SK-N-SH treated with all-trans-retinoic acid at 6 μM for 48 hours (cell line): ENCODE results near the gene OLFM1.

Experiments used
- ARNTL ChIP-seq: fragments of 450-650 bp; formaldehyde crosslinking; IDR thresholded peaks from 2 replicates; pipeline ENCODE4 v1.5.0; 2020; ENCODE audit warnings: low read depth, mild to moderate bottlenecking, moderate library complexity, borderline replicate concordance
- CSRNP3 ChIP-seq: fragments of 250-450 bp; sonication (Bioruptor Pico); IDR thresholded peaks from 2 replicates; pipeline ENCODE4 v1.5.1; 2021; ENCODE audit warnings: mild to moderate bottlenecking, moderate library complexity
- ESRRG ChIP-seq: fragments of 250-450 bp; sonication (Bioruptor Pico); IDR thresholded peaks from 2 replicates; pipeline ENCODE4 v1.6.1; 2021; ENCODE audit warnings: mild to moderate bottlenecking
- OSR1 ChIP-seq: fragments of 250-450 bp; sonication (Bioruptor Pico); IDR thresholded peaks from 2 replicates; pipeline ENCODE4 v1.8.0; 2022; ENCODE audit warnings: moderate library complexity, mild to moderate bottlenecking, inconsistent platforms
- POU6F1 ChIP-seq: fragments of 250-450 bp; sonication (Bioruptor Pico); IDR thresholded peaks from 2 replicates; pipeline ENCODE4 v1.8.0; 2021; ENCODE audit warnings: low read depth, mild to moderate bottlenecking, moderate library complexity, borderline replicate concordance
- TCF4 ChIP-seq: fragments of 250-450 bp; sonication (Bioruptor Pico); IDR thresholded peaks from 2 replicates; pipeline ENCODE4 v1.8.0; 2021; ENCODE audit warnings: mild to moderate bottlenecking, moderate library complexity, borderline replicate concordance
- TOX ChIP-seq: fragments of 250-450 bp; sonication (Bioruptor Pico); IDR thresholded peaks from 2 replicates; pipeline ENCODE4 v1.8.0; 2021; ENCODE audit warnings: mild to moderate bottlenecking, moderate library complexity, borderline replicate concordance
- ZC3H10 ChIP-seq: fragments of 250-450 bp; sonication (Bioruptor Pico); IDR thresholded peaks from 2 replicates; pipeline ENCODE4 v1.5.1; 2021; ENCODE audit warnings: mild to moderate bottlenecking, moderate library complexity
- ZFP30 ChIP-seq: fragments of 450-650 bp; formaldehyde crosslinking; IDR thresholded peaks from 2 replicates; pipeline ENCODE4 v1.5.0; 2022; ENCODE audit warnings: mild to moderate bottlenecking, moderate library complexity
- ZNF565 ChIP-seq: fragments of 450-650 bp; formaldehyde crosslinking; conservative IDR thresholded peaks from 2 replicates; pipeline ENCODE4 v1.5.0; 2020; ENCODE audit warnings: low read depth, mild to moderate bottlenecking, moderate library complexity
- TF ChIP-seq, protein P1 (sequence below): fragments of 250-450 bp; sonication (Bioruptor Pico); IDR thresholded peaks from 2 replicates; pipeline ENCODE4 v1.5.1; 2020; ENCODE audit warnings: low read depth, mild to moderate bottlenecking, moderate library complexity
- TF ChIP-seq, protein P2 (sequence below): fragments of 250-450 bp; sonication (Bioruptor Pico); IDR thresholded peaks from 2 replicates; pipeline ENCODE4 v1.5.0; 2020; ENCODE audit warnings: mild to moderate bottlenecking, moderate library complexity

DNA sequence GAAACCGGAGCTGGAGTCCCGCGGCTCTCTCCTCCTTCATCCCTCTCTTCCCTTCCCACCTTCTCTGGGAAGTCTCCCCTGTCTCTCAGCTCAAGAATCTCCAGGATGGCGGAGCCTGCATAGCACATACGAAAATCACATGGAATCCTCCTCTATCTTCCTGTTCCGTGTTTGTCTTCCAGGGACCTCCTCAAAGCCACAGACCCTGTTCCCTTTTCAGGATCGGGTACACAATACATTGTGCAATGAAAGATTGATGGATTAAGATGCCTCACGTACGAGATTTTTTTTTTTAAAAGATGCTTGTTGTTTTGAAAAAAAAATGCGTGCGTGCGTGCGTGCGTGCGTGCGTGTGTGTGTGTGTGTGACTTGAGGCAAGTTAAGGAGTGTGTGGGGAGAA, 46.6 kb upstream of the OLFM1 start:
- TF ChIP-seq, protein P1, sequence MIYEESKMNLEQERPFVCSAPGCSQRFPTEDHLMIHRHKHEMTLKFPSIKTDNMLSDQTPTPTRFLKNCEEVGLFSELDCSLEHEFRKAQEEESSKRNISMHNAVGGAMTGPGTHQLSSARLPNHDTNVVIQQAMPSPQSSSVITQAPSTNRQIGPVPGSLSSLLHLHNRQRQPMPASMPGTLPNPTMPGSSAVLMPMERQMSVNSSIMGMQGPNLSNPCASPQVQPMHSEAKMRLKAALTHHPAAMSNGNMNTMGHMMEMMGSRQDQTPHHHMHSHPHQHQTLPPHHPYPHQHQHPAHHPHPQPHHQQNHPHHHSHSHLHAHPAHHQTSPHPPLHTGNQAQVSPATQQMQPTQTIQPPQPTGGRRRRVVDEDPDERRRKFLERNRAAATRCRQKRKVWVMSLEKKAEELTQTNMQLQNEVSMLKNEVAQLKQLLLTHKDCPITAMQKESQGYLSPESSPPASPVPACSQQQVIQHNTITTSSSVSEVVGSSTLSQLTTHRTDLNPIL: no peak
- no peak for TF ChIP-seq ARNTL
- TF ChIP-seq POU6F1 (CRISPR knock-in tag): no peak
- no peak for TF ChIP-seq TOX
- TF ChIP-seq ZC3H10 (CRISPR knock-in tag): no peak
- TF ChIP-seq ESRRG (CRISPR knock-in tag): no peak
- TF ChIP-seq, protein P2, sequence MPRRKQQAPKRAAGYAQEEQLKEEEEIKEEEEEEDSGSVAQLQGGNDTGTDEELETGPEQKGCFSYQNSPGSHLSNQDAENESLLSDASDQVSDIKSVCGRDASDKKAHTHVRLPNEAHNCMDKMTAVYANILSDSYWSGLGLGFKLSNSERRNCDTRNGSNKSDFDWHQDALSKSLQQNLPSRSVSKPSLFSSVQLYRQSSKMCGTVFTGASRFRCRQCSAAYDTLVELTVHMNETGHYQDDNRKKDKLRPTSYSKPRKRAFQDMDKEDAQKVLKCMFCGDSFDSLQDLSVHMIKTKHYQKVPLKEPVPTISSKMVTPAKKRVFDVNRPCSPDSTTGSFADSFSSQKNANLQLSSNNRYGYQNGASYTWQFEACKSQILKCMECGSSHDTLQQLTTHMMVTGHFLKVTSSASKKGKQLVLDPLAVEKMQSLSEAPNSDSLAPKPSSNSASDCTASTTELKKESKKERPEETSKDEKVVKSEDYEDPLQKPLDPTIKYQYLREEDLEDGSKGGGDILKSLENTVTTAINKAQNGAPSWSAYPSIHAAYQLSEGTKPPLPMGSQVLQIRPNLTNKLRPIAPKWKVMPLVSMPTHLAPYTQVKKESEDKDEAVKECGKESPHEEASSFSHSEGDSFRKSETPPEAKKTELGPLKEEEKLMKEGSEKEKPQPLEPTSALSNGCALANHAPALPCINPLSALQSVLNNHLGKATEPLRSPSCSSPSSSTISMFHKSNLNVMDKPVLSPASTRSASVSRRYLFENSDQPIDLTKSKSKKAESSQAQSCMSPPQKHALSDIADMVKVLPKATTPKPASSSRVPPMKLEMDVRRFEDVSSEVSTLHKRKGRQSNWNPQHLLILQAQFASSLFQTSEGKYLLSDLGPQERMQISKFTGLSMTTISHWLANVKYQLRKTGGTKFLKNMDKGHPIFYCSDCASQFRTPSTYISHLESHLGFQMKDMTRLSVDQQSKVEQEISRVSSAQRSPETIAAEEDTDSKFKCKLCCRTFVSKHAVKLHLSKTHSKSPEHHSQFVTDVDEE (CRISPR knock-in tag): no peak
- TF ChIP-seq ZNF565 (CRISPR knock-in tag): no peak
- TF ChIP-seq OSR1 (CRISPR knock-in tag): no peak
- TF ChIP-seq TCF4 (CRISPR knock-in tag): no peak
- no peak for TF ChIP-seq ZFP30 (CRISPR knock-in tag)
- no peak for TF ChIP-seq CSRNP3 (CRISPR knock-in tag)
